Erythroblast (primary cell): ENCODE measurements around the gene GPR37L1.
"Not testable (repeated sequence)": the region's sequence is repeated elsewhere in the genome, so short reads cannot be mapped to it uniquely, and the experiment has no call there.

Source experiments
- GATA1 ChIP-seq: IDR thresholded peaks from 2 replicates; pipeline ENCODE4 v1.6.1; 2011; ENCODE audit warnings: low read depth, mild to moderate bottlenecking, control low read depth, low read length, moderate library complexity
- POLR2A ChIP-seq: IDR thresholded peaks from 2 replicates; pipeline ENCODE4 v1.6.1; 2011; ENCODE audit warnings: mild to moderate bottlenecking, low read length

DNA sequence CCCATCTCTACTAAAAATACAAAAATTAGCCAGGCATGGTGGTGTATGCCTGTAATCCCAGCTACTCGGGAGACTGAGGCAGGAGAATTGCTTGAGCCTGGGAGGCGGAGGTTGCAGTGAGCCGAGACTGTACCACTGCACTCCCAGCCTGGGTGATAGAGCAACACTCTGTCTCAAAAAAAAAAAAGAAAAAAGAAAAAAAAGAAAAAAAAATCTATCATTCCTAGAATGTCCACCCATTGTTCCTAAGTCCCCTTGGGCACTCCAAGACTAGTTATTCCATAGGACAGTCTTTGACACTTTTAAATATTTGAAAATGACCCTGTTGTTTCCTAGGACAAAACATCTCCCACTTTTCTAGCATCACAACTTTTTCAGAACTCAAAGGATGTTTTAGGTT lies 18.8 kb downstream of the GPR37L1 start:
- not testable (repeated sequence) for TF ChIP-seq POLR2A, GATA1
